HG02852 (cell line): ENCODE results near the gene PRAMEF11.

ENCODE experiments used
- ATAC-seq: cut with Tn5 transposase; IDR thresholded peaks from one replicate; pipeline ENCODE4 v1.9.1; 2021; ENCODE audit warnings: mild to moderate bottlenecking, moderate library complexity; ENCODE audit not compliant: unreplicated experiment

PRAMEF11 gene

GRCh38 chr1:12774801-12775345 lies 56.3 kb downstream of the PRAMEF11 start:
- ATAC-seq, result no peak
